HepG2 (cell line): ENCODE results near the gene GMEB1. TPM values are rescaled to one million over a fixed set of nuclear protein-coding genes. Genes with fewer than 3 reads are reported as not detected.

Experiments used
- AKAP8 ChIP-seq: sonication (generic); formaldehyde crosslinking; IDR thresholded peaks from 2 replicates; pipeline ENCODE4 v1.5.1; 2020; ENCODE audit warnings: mild to moderate bottlenecking, missing genetic modification reagents
- MZF1 ChIP-seq: sonication (generic); formaldehyde crosslinking; IDR thresholded peaks from 2 replicates; pipeline ENCODE4 v1.8.1; 2023; ENCODE audit warnings: mild to moderate bottlenecking, missing genetic modification reagents, borderline replicate concordance
- NAIF1 ChIP-seq: sonication (generic); formaldehyde crosslinking; IDR thresholded peaks from 2 replicates; pipeline ENCODE4 v1.5.0; 2020; ENCODE audit warnings: mild to moderate bottlenecking, missing genetic modification reagents, borderline replicate concordance
- SRSF4 ChIP-seq: fragments of 200-400 bp; formaldehyde crosslinking; IDR thresholded peaks from one replicate; pipeline ENCODE4 v1.6.1; 2018; ENCODE audit warnings: mild to moderate bottlenecking, low read depth, low read length, moderate library complexity; ENCODE audit not compliant: poor library complexity, severe bottlenecking
- SUZ12 ChIP-seq: fragments of 150-350 bp; IDR thresholded peaks from 2 replicates; pipeline ENCODE4 v1.6.1; 2014; ENCODE audit warnings: low read depth, low read length
- ZBTB8A ChIP-seq: sonication (generic); formaldehyde crosslinking; IDR thresholded peaks from 2 replicates; pipeline ENCODE4 v1.4.0; 2020; ENCODE audit warnings: mild to moderate bottlenecking, low read depth, missing genetic modification reagents, borderline replicate concordance
- ZNF30 ChIP-seq: sonication (generic); formaldehyde crosslinking; IDR thresholded peaks from 2 replicates; pipeline ENCODE4 v1.5.0; 2020; ENCODE audit warnings: mild to moderate bottlenecking, missing genetic modification reagents
- ZNF446 ChIP-seq: sonication (generic); formaldehyde crosslinking; IDR thresholded peaks from 2 replicates; pipeline ENCODE4 v1.5.0; 2020; ENCODE audit warnings: mild to moderate bottlenecking, missing genetic modification reagents
- ZNF564 ChIP-seq: sonication (generic); formaldehyde crosslinking; IDR thresholded peaks from 2 replicates; pipeline ENCODE4 v1.8.1; 2023; ENCODE audit warnings: mild to moderate bottlenecking, missing genetic modification reagents
- ZNF891 ChIP-seq: sonication (generic); formaldehyde crosslinking; IDR thresholded peaks from 2 replicates; pipeline ENCODE4 v1.5.0; 2020; ENCODE audit warnings: mild to moderate bottlenecking, missing genetic modification reagents
- ZSCAN9 ChIP-seq: IDR thresholded peaks from 2 replicates; pipeline ENCODE4 v1.6.1; 2016; ENCODE audit warnings: borderline replicate concordance
- polyA plus RNA-seq, 8 experiments: library from polyadenylated mRNA; depleted of rRNA in 3 of 8; stranded (reverse) in 7 of 8; unstranded in 1 of 8; fragments of >200 nt; fragmentation: Illumina TruSeq in 4 of 8; extraction: Trizol in 4 of 8; gene quantifications; 2 replicates each; pipeline versions ENCODE4 v1.2.1 to v1.2.3, GENCODE V29; 2011 to 2016; ENCODE audit warnings: low read depth in 4 of 8, missing spikeins in 1 of 8, mixed read lengths in 1 of 8; ENCODE audit not compliant: insufficient read depth in 1 of 8
- total RNA-seq, 5 experiments: library from RNA; depleted of rRNA; stranded (reverse); fragments of >200 nt; fragmentation: Illumina TruSeq; extraction: Trizol; gene quantifications; 2 replicates each; pipeline ENCODE4 v1.2.3, GENCODE V29; 2016; ENCODE audit warnings: low read depth in 1 of 5
- TF ChIP-seq, protein P1 (sequence below), 2 experiments: sonication (generic) in 1 of 2; formaldehyde crosslinking in 1 of 2; IDR thresholded peaks; 2 replicates each; pipeline versions ENCODE4 v1.5.1 to v1.6.1; 2011 to 2020; ENCODE audit warnings: borderline replicate concordance in 1 of 2, low read depth in 1 of 2, low read length in 1 of 2, mild to moderate bottlenecking in 1 of 2, missing genetic modification reagents in 1 of 2, moderate library complexity in 1 of 2
- TF ChIP-seq, protein P2 (sequence below): sonication (generic); formaldehyde crosslinking; conservative IDR thresholded peaks from 2 replicates; pipeline ENCODE4 v1.8.1; 2023; ENCODE audit warnings: missing genetic modification reagents
- TF ChIP-seq, protein P3 (sequence below): IDR thresholded peaks from 2 replicates; pipeline ENCODE4 v1.4.0; 2020; ENCODE audit warnings: mild to moderate bottlenecking, missing genetic modification reagents
- TF ChIP-seq, protein P4 (sequence below): sonication (generic); formaldehyde crosslinking; IDR thresholded peaks from 2 replicates; pipeline ENCODE4 v1.9.0; 2022; ENCODE audit warnings: missing genetic modification reagents, mild to moderate bottlenecking, borderline replicate concordance
- TF ChIP-seq, protein P5 (sequence below): sonication (generic); formaldehyde crosslinking; IDR thresholded peaks from 2 replicates; pipeline ENCODE4 v1.8.0; 2022; ENCODE audit warnings: low read depth, missing genetic modification reagents

Gene GMEB1
- total and polyA plus RNA-seq, 2 of the 13 experiments (the other 11 are each of a cell fraction or from before 2014, with no cell fraction given): 3.0 to 6.0 TPM

DNA sequence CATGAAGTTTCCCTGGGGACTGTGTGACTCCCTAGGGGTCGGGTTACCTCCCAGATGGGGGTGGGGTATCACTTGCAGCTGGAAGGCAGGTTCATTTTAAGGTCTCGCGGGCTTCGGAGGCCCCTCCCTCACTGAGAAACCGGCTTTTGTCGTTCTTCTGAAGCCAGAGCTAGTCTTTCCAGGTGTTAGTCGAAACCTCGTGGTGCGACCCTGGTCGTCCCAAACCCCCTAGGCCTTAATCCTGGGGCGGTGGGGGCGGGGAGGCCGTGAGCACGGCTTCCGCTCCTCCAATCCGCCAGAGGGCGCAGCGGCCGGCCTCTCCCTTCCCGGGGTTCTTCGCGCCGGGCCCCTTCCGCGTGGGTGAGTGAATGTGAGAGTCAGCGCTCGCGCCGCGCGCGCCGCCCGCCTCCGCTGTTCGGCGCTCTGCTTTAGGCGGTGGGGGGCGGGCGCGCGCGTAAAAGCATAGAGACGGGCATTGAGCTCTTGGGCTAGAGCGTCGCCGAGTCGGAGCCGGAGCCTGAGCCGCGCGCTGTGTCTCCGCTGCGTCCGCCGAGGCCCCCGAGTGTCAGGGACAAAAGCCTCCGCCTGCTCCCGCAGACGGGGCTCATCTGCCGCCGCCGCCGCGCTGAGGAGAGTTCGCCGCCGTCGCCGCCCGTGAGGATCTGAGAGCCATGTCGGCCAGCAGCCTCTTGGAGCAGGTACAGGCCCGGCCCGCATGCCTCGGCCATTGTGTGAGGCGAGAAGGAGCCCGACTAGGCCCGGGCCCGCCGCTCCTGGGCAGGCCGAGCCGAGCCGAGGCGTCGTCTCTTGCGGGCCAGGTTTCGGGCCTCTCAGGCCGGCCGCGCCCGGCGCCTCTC, 68.1 kb downstream of the GMEB1 start, which contains the start of gene YTHDF2 (continued):
- TF ChIP-seq ZNF564 (CRISPR knock-in tag) (no peak; the same call in 1 of the 2 replicates), ZSCAN9 (CRISPR knock-in tag) (peak; percentile 20; the same call in 1 of the 2 replicates), SUZ12 (no peak), SRSF4 (no peak), ZNF891 (0 out of 2 replicates have a peak, but pooled peaks have one; percentile 43), MZF1 (no peak), AKAP8 (CRISPR knock-in tag) (peak; percentile 56; the same call in 1 of the 2 replicates), ZBTB8A (CRISPR knock-in tag) (peak; percentile 68; the same call in 1 of the 2 replicates), ZNF30 (peak; percentile 92), NAIF1 (CRISPR knock-in tag) (peak; percentile 76), ZNF446 (CRISPR knock-in tag) (no peak; the same call in 1 of the 2 replicates)
- TF ChIP-seq, protein P1, sequence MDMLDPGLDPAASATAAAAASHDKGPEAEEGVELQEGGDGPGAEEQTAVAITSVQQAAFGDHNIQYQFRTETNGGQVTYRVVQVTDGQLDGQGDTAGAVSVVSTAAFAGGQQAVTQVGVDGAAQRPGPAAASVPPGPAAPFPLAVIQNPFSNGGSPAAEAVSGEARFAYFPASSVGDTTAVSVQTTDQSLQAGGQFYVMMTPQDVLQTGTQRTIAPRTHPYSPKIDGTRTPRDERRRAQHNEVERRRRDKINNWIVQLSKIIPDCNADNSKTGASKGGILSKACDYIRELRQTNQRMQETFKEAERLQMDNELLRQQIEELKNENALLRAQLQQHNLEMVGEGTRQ (IDR thresholded peaks at IDR 0.05; ENCODE audit: low read depth, low read length): no peak
- TF ChIP-seq, protein P1 (CRISPR knock-in tag; IDR thresholded peaks at IDR 0.05; ENCODE audit: borderline replicate concordance): peak; percentile 48; the same call in 1 of the 2 replicates
- TF ChIP-seq, protein P2, sequence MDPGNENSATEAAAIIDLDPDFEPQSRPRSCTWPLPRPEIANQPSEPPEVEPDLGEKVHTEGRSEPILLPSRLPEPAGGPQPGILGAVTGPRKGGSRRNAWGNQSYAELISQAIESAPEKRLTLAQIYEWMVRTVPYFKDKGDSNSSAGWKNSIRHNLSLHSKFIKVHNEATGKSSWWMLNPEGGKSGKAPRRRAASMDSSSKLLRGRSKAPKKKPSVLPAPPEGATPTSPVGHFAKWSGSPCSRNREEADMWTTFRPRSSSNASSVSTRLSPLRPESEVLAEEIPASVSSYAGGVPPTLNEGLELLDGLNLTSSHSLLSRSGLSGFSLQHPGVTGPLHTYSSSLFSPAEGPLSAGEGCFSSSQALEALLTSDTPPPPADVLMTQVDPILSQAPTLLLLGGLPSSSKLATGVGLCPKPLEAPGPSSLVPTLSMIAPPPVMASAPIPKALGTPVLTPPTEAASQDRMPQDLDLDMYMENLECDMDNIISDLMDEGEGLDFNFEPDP: peak; percentile 98
- TF ChIP-seq, protein P3, sequence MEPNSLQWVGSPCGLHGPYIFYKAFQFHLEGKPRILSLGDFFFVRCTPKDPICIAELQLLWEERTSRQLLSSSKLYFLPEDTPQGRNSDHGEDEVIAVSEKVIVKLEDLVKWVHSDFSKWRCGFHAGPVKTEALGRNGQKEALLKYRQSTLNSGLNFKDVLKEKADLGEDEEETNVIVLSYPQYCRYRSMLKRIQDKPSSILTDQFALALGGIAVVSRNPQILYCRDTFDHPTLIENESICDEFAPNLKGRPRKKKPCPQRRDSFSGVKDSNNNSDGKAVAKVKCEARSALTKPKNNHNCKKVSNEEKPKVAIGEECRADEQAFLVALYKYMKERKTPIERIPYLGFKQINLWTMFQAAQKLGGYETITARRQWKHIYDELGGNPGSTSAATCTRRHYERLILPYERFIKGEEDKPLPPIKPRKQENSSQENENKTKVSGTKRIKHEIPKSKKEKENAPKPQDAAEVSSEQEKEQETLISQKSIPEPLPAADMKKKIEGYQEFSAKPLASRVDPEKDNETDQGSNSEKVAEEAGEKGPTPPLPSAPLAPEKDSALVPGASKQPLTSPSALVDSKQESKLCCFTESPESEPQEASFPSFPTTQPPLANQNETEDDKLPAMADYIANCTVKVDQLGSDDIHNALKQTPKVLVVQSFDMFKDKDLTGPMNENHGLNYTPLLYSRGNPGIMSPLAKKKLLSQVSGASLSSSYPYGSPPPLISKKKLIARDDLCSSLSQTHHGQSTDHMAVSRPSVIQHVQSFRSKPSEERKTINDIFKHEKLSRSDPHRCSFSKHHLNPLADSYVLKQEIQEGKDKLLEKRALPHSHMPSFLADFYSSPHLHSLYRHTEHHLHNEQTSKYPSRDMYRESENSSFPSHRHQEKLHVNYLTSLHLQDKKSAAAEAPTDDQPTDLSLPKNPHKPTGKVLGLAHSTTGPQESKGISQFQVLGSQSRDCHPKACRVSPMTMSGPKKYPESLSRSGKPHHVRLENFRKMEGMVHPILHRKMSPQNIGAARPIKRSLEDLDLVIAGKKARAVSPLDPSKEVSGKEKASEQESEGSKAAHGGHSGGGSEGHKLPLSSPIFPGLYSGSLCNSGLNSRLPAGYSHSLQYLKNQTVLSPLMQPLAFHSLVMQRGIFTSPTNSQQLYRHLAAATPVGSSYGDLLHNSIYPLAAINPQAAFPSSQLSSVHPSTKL (CRISPR knock-in tag): peak; percentile 72
- TF ChIP-seq, protein P4, sequence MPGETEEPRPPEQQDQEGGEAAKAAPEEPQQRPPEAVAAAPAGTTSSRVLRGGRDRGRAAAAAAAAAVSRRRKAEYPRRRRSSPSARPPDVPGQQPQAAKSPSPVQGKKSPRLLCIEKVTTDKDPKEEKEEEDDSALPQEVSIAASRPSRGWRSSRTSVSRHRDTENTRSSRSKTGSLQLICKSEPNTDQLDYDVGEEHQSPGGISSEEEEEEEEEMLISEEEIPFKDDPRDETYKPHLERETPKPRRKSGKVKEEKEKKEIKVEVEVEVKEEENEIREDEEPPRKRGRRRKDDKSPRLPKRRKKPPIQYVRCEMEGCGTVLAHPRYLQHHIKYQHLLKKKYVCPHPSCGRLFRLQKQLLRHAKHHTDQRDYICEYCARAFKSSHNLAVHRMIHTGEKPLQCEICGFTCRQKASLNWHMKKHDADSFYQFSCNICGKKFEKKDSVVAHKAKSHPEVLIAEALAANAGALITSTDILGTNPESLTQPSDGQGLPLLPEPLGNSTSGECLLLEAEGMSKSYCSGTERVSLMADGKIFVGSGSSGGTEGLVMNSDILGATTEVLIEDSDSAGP (CRISPR knock-in tag): peak; percentile 97
- TF ChIP-seq, protein P5, sequence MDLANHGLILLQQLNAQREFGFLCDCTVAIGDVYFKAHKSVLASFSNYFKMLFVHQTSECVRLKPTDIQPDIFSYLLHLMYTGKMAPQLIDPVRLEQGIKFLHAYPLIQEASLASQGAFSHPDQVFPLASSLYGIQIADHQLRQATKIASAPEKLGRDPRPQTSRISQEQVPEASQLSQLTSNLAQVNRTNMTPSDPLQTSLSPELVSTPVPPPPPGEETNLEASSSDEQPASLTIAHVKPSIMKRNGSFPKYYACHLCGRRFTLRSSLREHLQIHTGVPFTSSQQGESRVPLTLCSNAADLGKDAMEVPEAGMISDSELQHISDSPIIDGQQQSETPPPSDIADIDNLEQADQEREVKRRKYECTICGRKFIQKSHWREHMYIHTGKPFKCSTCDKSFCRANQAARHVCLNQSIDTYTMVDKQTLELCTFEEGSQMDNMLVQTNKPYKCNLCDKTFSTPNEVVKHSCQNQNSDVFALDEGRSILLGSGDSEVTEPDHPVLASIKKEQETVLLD (CRISPR knock-in tag): peak; percentile 72
